Upper lobe of left lung (tissue), 4 donors: ENCODE results near the gene PCBP3.

Experiments used
- EP300 ChIP-seq, 4 donors: sonication (generic); formaldehyde crosslinking; IDR thresholded peaks; one replicate each; pipeline ENCODE4 v1.5.1; 2017; ENCODE audit warnings: antibody characterized with exemption in 4 of 4, control low read depth in 2 of 4
- POLR2A ChIP-seq, 4 donors: fragments of 450-650 bp; IDR thresholded peaks; one replicate each; pipeline ENCODE4 v1.5.1; 2016 to 2017; ENCODE audit warnings: antibody characterized with exemption in 4 of 4, mild to moderate bottlenecking in 2 of 4
- TF ChIP-seq, protein P1 (sequence below), 6 experiments: fragments of 450-650 bp in 4 of 6; fragments of 200-600 bp in 2 of 6; sonication (generic) in 2 of 6; IDR thresholded peaks; one replicate each; pipeline ENCODE4 v1.5.1; 2016 to 2019; ENCODE audit warnings: antibody characterized with exemption in 6 of 6

DNA sequence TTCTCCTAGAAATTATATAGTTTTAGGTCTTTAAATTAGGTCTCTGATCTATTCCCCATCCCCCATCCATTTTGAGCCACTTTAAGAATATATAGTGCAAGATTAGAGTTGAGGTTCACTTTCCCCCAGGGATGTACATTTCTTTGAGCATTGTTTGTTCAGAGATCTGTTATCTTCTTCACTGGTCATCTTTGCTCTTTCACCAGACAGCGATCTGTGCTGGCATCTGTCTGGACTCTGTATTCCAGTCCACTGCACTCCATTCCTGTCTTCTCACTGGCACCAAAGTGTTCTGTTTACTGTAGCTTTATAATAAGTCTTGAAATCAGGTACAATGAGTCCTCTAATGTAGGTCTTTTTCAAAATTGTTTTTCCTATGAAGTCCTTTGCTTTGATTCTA, 112.5 kb downstream of the PCBP3 start:
- TF ChIP-seq EP300 (IDR thresholded peaks at IDR 0.05), result no peak
- TF ChIP-seq POLR2A (IDR thresholded peaks at IDR 0.05), result no peak
- TF ChIP-seq, protein P1, sequence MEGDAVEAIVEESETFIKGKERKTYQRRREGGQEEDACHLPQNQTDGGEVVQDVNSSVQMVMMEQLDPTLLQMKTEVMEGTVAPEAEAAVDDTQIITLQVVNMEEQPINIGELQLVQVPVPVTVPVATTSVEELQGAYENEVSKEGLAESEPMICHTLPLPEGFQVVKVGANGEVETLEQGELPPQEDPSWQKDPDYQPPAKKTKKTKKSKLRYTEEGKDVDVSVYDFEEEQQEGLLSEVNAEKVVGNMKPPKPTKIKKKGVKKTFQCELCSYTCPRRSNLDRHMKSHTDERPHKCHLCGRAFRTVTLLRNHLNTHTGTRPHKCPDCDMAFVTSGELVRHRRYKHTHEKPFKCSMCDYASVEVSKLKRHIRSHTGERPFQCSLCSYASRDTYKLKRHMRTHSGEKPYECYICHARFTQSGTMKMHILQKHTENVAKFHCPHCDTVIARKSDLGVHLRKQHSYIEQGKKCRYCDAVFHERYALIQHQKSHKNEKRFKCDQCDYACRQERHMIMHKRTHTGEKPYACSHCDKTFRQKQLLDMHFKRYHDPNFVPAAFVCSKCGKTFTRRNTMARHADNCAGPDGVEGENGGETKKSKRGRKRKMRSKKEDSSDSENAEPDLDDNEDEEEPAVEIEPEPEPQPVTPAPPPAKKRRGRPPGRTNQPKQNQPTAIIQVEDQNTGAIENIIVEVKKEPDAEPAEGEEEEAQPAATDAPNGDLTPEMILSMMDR (IDR thresholded peaks at IDR 0.05), result no peak
